Stimulated activated naive CD8-positive, alpha-beta T cell treated with anti-CD3 and anti-CD28 coated beads, Interleukin-15, amount 100 ng/mL, for 72 hours (primary cell): ENCODE data around the gene HAPLN2.

Experiments
- ATAC-seq: fragments of 150-1000 bp; cut with Tn5 transposase; 2 replicates; pipeline ENCODE4 v1.10.0; 2021; ENCODE audit warnings: mild to moderate bottlenecking, moderate library complexity
- DNase-seq, 2 donors: peaks; one replicate each; pipeline ENCODE4 v3.0.0; 2021 to 2022
- H3K27ac Mint-ChIP-seq, 2 donors: one replicate each; pipeline ENCODE4 v1.8.0; 2022; ENCODE audit warnings: mild to moderate bottlenecking in 2 of 2, mixed read lengths in 2 of 2, moderate library complexity in 2 of 2
- H3K27me3 Mint-ChIP-seq: one replicate; pipeline ENCODE4 v1.8.0; 2022; ENCODE audit warnings: mixed read lengths
- H3K4me1 Mint-ChIP-seq: one replicate; pipeline ENCODE4 v1.8.0; 2022; ENCODE audit warnings: mild to moderate bottlenecking, mixed read lengths
- H3K4me3 Mint-ChIP-seq, 2 donors: one replicate each; pipeline ENCODE4 v1.8.0; 2022; ENCODE audit warnings: mild to moderate bottlenecking in 2 of 2, mixed read lengths in 2 of 2, moderate library complexity in 1 of 2
- H3K9me3 Mint-ChIP-seq, 2 donors: one replicate each; pipeline ENCODE4 v1.8.0; 2022; ENCODE audit warnings: mixed read lengths in 2 of 2

The HAPLN2 gene

GRCh38 chr1:156657741-156658319 is 38.6 kb downstream of the HAPLN2 start:
- Mint-ChIP-seq H3K4me3 (peak overlapping the region; percentile 69 to 81), H3K27me3 (peaks cover 56% of the 10 kb centered on the region), H3K4me1 (peaks cover 61% of the 10 kb centered on the region), H3K27ac (no peak overlapping the region), H3K9me3 (no peaks in the 10 kb centered on the region)
- DNase-seq (no peak), ATAC-seq (no peak)

GRCh38 chr1:156658496-156658895 is 39.3 kb downstream of the HAPLN2 start:
- Mint-ChIP-seq H3K27me3 (peaks cover 49% of the 10 kb centered on the region), H3K27ac (no peak overlapping the region)

GRCh38 chr1:156658945-156659574 is 39.8 kb downstream of the HAPLN2 start:
- peaks cover 72% of the 10 kb centered on the region for H3K4me1 Mint-ChIP-seq

More at GRCh38 chr1:156658496-156658895, 39.3 kb downstream of the HAPLN2 start:
- H3K4me3 Mint-ChIP-seq: peak overlapping the region in 1 of 2 donors; percentile 40
- H3K4me1 Mint-ChIP-seq: peaks cover 68% of the 10 kb centered on the region
- no peaks in the 10 kb centered on the region for H3K9me3 Mint-ChIP-seq
- ATAC-seq: no peak
- no peak for DNase-seq

GRCh38 chr1:156659661-156659987 is 40.4 kb downstream of the HAPLN2 start:
- Mint-ChIP-seq H3K27ac (no peak overlapping the region), H3K27me3 (peaks cover 38% of the 10 kb centered on the region), H3K4me1 (peaks cover 72% of the 10 kb centered on the region), H3K4me3 (peak overlapping the region; percentile 80 to 81), H3K9me3 (no peaks in the 10 kb centered on the region)
- DNase-seq: no peak
- ATAC-seq: no peak

More at GRCh38 chr1:156658945-156659574, 39.8 kb downstream of the HAPLN2 start:
- H3K27me3 Mint-ChIP-seq: peaks cover 43% of the 10 kb centered on the region
- no peak overlapping the region for H3K27ac Mint-ChIP-seq
- no peak for DNase-seq
- H3K4me3 Mint-ChIP-seq: peak overlapping the region; percentile 80 to 81
- ATAC-seq: no peak
- no peaks in the 10 kb centered on the region for H3K9me3 Mint-ChIP-seq

GRCh38 chr1:156659988-156660751 is 41.0 kb downstream of the HAPLN2 start:
- Mint-ChIP-seq H3K4me1 (peaks cover 72% of the 10 kb centered on the region), H3K27ac (peak overlapping the region; percentile 73 to 80), H3K27me3 (peaks cover 33% of the 10 kb centered on the region), H3K4me3 (peak overlapping the region; percentile 80 to 81), H3K9me3 (no peaks in the 10 kb centered on the region)
- DNase-seq (peak; percentile 96 to 97), ATAC-seq (peak; percentile 90)

GRCh38 chr1:156660752-156661112 is 41.5 kb downstream of the HAPLN2 start:
- no peaks in the 10 kb centered on the region for H3K9me3 Mint-ChIP-seq
- H3K27me3 Mint-ChIP-seq: peaks cover 33% of the 10 kb centered on the region
- peak overlapping the region; percentile 80 to 81 for H3K4me3 Mint-ChIP-seq
- peaks cover 77% of the 10 kb centered on the region for H3K4me1 Mint-ChIP-seq
- peak overlapping the region; percentile 20 to 80 for H3K27ac Mint-ChIP-seq
- DNase-seq (no peak), ATAC-seq (peak; percentile 13)

- H3K4me1 Mint-ChIP-seq: peaks cover 71% of the 10 kb centered on the region
- H3K27me3 Mint-ChIP-seq: peaks cover 22% of the 10 kb centered on the region
- H3K27ac Mint-ChIP-seq: no peak overlapping the region
- no peak overlapping the region for H3K4me3 Mint-ChIP-seq
- DNase-seq (no peak), ATAC-seq (no peak)
- no peaks in the 10 kb centered on the region for H3K9me3 Mint-ChIP-seq
These were observed 43.0 kb downstream of the HAPLN2 start for GRCh38 chr1:156662005-156662799.

- peaks cover 66% of the 10 kb centered on the region for H3K4me1 Mint-ChIP-seq
- ATAC-seq: no peak
- no peak for DNase-seq
- no peaks in the 10 kb centered on the region for H3K9me3 Mint-ChIP-seq
- peak overlapping the region in 1 of 2 donors; percentile 79 for H3K27ac Mint-ChIP-seq
- peaks cover 16% of the 10 kb centered on the region for H3K27me3 Mint-ChIP-seq
- H3K4me3 Mint-ChIP-seq: no peak overlapping the region
These were observed 43.5 kb downstream of the HAPLN2 start for GRCh38 chr1:156662800-156663055.

GRCh38 chr1:156663178-156663577 is 44.0 kb downstream of the HAPLN2 start:
- Mint-ChIP-seq H3K9me3 (no peaks in the 10 kb centered on the region), H3K27ac (peak overlapping the region in 1 of 2 donors; percentile 79), H3K4me1 (peaks cover 61% of the 10 kb centered on the region), H3K4me3 (no peak overlapping the region), H3K27me3 (peaks cover 12% of the 10 kb centered on the region)
- ATAC-seq: no peak
- DNase-seq: no peak

- H3K4me3 Mint-ChIP-seq: no peak overlapping the region
- no peak for DNase-seq
- peaks cover 52% of the 10 kb centered on the region for H3K4me1 Mint-ChIP-seq
- no peaks in the 10 kb centered on the region for H3K9me3 Mint-ChIP-seq
- no peak overlapping the region for H3K27ac Mint-ChIP-seq
- H3K27me3 Mint-ChIP-seq: peaks cover 9% of the 10 kb centered on the region
- ATAC-seq: no peak
These were observed 45.0 kb downstream of the HAPLN2 start for GRCh38 chr1:156664046-156664766.

GRCh38 chr1:156664767-156665411 is 45.7 kb downstream of the HAPLN2 start:
- DNase-seq (no peak), ATAC-seq (no peak)
- Mint-ChIP-seq H3K9me3 (no peaks in the 10 kb centered on the region), H3K4me3 (no peak overlapping the region), H3K27ac (no peak overlapping the region), H3K27me3 (peaks cover 9% of the 10 kb centered on the region), H3K4me1 (peaks cover 45% of the 10 kb centered on the region)

GRCh38 chr1:156665539-156665938 is 46.3 kb downstream of the HAPLN2 start:
- peak overlapping the region in 1 of 2 donors; percentile 14 for H3K27ac Mint-ChIP-seq
- peaks cover 38% of the 10 kb centered on the region for H3K4me1 Mint-ChIP-seq
- no peak for DNase-seq
- no peak for ATAC-seq
- no peaks in the 10 kb centered on the region for H3K9me3 Mint-ChIP-seq
- no peak overlapping the region for H3K4me3 Mint-ChIP-seq
- H3K27me3 Mint-ChIP-seq: peaks cover 9% of the 10 kb centered on the region

- Mint-ChIP-seq H3K4me3 (no peak overlapping the region), H3K27me3 (peaks cover 23% of the 10 kb centered on the region), H3K9me3 (no peaks in the 10 kb centered on the region), H3K27ac (peak overlapping the region in 1 of 2 donors; percentile 37), H3K4me1 (peaks cover 23% of the 10 kb centered on the region)
- peak; percentile 13 for ATAC-seq
- DNase-seq: no peak
These were observed 47.8 kb downstream of the HAPLN2 start for GRCh38 chr1:156666862-156667609.

GRCh38 chr1:156667610-156667967 is 48.4 kb downstream of the HAPLN2 start:
- Mint-ChIP-seq H3K27ac (no peak overlapping the region), H3K9me3 (no peaks in the 10 kb centered on the region), H3K4me1 (peaks cover 19% of the 10 kb centered on the region), H3K4me3 (no peak overlapping the region), H3K27me3 (peaks cover 28% of the 10 kb centered on the region)
- ATAC-seq (no peak), DNase-seq (no peak)
